ENCODE data around the gene MYRF. TPM values are rescaled to one million over a fixed set of nuclear protein-coding genes. Genes with fewer than 3 reads are reported as not detected.

The MYRF gene
- total and polyA plus RNA-seq, 2 of the 13 experiments (the other 11 are each of a cell fraction or from before 2014, with no cell fraction given) = 10.2 to 25.9 TPM

GRCh38 chr11:61814958-61815789 lies 62.7 kb downstream of the MYRF start (continued):
- peak; percentile 69 for TF ChIP-seq KDM5B (CRISPR knock-in tag; IDR thresholded peaks at IDR 0.05; ENCODE audit: borderline replicate concordance)
- no peak for TF ChIP-seq NR2F1 (CRISPR knock-in tag; IDR thresholded peaks at IDR 0.05)
- no peak for TF ChIP-seq LCORL (IDR thresholded peaks at IDR 0.05)
- peak; percentile 56 for TF ChIP-seq LCORL (CRISPR knock-in tag; IDR thresholded peaks at IDR 0.05)
- TF ChIP-seq PLSCR1 (CRISPR knock-in tag; IDR thresholded peaks at IDR 0.05; ENCODE audit: borderline replicate concordance) = no peak
- peak; percentile 16; the same call in 1 of the 2 replicates for TF ChIP-seq TEAD2 (CRISPR knock-in tag; IDR thresholded peaks at IDR 0.05)
- no peak for TF ChIP-seq MTA1 (CRISPR knock-in tag; IDR thresholded peaks at IDR 0.05; ENCODE audit: borderline replicate concordance)
- peak; percentile 92 for TF ChIP-seq ZNF12 (CRISPR knock-in tag; IDR thresholded peaks at IDR 0.05)
- TF ChIP-seq SNAPC5 (CRISPR knock-in tag; IDR thresholded peaks at IDR 0.05; ENCODE audit: borderline replicate concordance) = no peak
- TF ChIP-seq ZMYM2 (CRISPR knock-in tag; IDR thresholded peaks at IDR 0.05) = no peak
- TF ChIP-seq PATZ1 (CRISPR knock-in tag; IDR thresholded peaks at IDR 0.05) = peak; percentile 82
- TF ChIP-seq KLF15 (CRISPR knock-in tag; IDR thresholded peaks at IDR 0.05; ENCODE audit: borderline replicate concordance) = peak; percentile 15; the same call in 1 of the 2 replicates
- TF ChIP-seq ARHGAP35 (CRISPR knock-in tag; IDR thresholded peaks at IDR 0.05; ENCODE audit: borderline replicate concordance) = no peak
- TF ChIP-seq HNRNPUL1 (IDR thresholded peaks at IDR 0.05; ENCODE audit: low read depth, low read length) = no peak; the same call in 1 of the 2 replicates
- TF ChIP-seq XBP1 (CRISPR knock-in tag; IDR thresholded peaks at IDR 0.05) = peak; percentile 66; the same call in 1 of the 2 replicates
- TF ChIP-seq ZNF564 (CRISPR knock-in tag; IDR thresholded peaks at IDR 0.05) = peak; percentile 40
- no peak for TF ChIP-seq NFE2L1 (CRISPR knock-in tag; IDR thresholded peaks at IDR 0.05; ENCODE audit: borderline replicate concordance)
- no peak for TF ChIP-seq HOMEZ (CRISPR knock-in tag; IDR thresholded peaks at IDR 0.05; ENCODE audit: low read depth)
- no peak for TF ChIP-seq CENPT (CRISPR knock-in tag; IDR thresholded peaks at IDR 0.05; ENCODE audit: low read depth)
- TF ChIP-seq ARID3A (IDR thresholded peaks at IDR 0.05; ENCODE audit: low read depth, low read length) = 0 out of 2 replicates have a peak, but pooled peaks have one; percentile 11
- no peak; the same call in 1 of the 2 replicates for TF ChIP-seq ZNF616 (CRISPR knock-in tag; IDR thresholded peaks at IDR 0.05; ENCODE audit: low read depth)
- TF ChIP-seq KLF16 (CRISPR knock-in tag; IDR thresholded peaks at IDR 0.05) = peak in 1 of 2 experiments; percentile 13; a peak in 2 of 4 replicates

Measured in HepG2 (cell line).